HuH-7 (cell line): Measurements from ENCODE around the gene CLEC17A.
"Not testable (repeated sequence)": the region's sequence is repeated elsewhere in the genome, so short reads cannot be mapped to it uniquely, and the experiment has no call there.

Source experiments
- DNase-seq: peaks from one replicate; pipeline ENCODE4 v3.0.0; 2011; ENCODE audit warnings: low spot score

Gene CLEC17A, protein sequence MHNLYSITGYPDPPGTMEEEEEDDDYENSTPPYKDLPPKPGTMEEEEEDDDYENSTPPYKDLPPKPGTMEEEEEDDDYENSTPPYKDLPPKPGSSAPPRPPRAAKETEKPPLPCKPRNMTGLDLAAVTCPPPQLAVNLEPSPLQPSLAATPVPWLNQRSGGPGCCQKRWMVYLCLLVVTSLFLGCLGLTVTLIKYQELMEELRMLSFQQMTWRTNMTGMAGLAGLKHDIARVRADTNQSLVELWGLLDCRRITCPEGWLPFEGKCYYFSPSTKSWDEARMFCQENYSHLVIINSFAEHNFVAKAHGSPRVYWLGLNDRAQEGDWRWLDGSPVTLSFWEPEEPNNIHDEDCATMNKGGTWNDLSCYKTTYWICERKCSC

GRCh38 chr19:14582894-14583340 is at the start of gene CLEC17A:
Gene CLEC17A (plus strand): TSS chr19:14583084. CDS start chr19:14583161, 77 bp downstream.
- DNase-seq: no peak

DNA sequence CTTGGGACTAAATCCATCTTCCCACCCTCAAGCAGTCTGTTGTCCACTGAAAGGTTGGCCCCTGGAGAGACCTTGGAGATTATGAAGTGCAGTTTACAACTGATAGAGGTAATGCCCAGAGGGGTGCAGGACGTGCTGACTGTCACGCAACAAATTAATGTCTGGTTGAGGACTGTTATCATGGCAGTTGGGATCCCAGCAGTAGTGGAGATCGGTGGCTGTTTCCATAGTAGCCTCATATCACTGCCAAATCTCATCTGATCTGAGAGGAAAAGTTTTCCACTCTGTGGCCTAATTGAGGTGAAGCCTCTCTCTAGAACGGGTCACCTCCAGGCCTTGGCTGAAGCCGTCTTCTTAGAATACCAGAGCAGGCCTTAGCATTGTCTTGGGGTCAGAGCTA is 49.4 kb upstream of the CLEC17A start:
- no peak for DNase-seq

- DNase-seq: no peak
These were observed 45.8 kb upstream of the CLEC17A start for GRCh38 chr19:14536926-14537692.

GRCh38 chr19:14540741-14541525 is 42.0 kb upstream of the CLEC17A start:
- DNase-seq: no peak

DNA sequence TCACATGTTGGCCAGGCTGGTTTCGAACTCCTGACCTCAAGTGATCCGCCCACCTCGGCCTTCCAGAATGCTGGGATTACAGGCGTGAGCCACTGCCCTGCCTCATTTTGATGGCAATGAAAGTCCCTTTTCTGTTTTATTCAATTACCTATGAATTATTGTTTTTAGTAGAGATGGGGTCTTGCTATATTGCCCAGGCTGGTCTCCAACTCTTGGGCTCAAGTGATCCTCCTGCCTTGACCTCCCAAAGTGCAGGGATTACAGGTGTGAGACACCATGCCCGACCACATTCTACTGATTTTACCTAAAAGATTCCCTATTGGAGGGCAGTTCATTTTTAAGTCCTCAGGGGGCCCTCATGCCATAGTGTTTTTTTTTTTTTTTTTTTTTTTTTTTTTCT is 40.9 kb upstream of the CLEC17A start:
- DNase-seq: not testable (repeated sequence)

- no peak for DNase-seq
These were observed 40.1 kb upstream of the CLEC17A start for GRCh38 chr19:14542711-14543328.

DNA sequence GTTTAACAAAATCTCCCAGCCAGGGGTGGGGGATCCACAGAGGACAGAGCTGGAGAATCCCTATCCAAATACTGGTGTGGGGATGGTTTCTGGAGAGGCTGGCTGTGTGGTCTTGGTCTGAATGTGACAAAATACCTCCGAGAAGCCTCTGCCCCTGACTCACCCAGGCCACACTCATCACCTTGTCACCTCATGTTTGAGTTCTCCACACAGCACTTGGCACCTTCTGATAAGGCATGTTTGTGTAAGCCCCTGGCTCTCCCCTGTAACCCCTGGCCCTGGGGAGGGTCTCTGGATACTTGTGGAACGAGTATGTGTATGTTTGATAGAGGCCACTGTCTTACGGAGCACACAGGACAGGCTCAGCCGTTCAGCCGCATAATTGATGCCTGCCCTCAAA is 38.8 kb upstream of the CLEC17A start:
- no peak for DNase-seq

DNA sequence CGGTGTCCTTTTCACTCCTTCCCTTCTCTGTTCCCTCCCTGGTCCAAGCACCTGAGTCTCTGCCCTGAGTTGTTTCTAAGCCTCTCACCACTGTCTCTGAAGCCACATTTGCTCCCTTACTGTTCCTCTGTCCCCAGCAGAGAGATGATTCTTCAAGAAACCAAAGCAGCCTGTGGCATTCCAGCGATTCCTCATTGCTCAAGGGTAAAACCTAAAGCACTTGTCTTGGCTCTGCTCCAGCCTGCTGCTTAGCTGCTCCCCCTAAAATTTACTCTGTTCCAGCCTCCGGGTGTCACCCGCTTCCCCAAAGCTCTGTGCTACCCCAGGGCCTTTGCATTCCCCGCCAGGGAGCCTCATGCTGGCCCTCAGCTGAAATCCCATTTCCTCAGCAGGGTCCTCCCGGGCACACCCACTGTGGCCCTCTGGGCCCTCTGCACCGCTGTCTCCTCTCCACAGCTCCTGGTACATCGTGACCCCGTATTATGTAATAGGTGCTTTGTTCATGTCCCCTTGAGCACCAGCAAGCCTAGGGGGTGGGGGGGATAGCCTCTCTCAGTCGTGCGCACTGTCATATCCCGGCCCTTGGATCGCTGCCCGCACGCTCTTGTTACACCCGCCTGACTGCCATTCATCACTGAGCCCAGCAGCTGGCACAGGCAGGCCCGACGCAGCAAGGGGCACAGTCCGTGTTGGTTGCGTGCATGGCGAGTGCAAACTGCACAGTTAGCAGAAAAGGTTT is 37.7 kb upstream of the CLEC17A start:
- no peak for DNase-seq

DNA sequence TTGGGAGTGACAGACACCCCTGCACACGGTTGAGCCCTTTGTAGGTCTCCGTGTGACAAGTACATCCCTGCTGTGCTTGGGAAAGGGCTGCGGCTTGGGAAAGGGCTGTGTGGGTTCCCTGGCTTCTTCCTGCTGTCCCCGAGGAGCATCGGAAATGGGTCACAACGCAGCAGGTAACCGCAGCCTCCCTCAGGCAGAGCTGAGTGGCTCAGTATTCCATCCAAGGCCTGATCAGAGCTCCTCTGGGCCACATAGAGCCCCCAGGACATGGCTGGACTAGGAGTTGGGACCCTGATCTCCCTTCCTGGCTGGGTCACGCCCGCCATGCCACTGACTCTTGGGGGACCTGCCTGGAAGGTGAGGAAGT is 37.2 kb upstream of the CLEC17A start:
- DNase-seq: no peak

DNA sequence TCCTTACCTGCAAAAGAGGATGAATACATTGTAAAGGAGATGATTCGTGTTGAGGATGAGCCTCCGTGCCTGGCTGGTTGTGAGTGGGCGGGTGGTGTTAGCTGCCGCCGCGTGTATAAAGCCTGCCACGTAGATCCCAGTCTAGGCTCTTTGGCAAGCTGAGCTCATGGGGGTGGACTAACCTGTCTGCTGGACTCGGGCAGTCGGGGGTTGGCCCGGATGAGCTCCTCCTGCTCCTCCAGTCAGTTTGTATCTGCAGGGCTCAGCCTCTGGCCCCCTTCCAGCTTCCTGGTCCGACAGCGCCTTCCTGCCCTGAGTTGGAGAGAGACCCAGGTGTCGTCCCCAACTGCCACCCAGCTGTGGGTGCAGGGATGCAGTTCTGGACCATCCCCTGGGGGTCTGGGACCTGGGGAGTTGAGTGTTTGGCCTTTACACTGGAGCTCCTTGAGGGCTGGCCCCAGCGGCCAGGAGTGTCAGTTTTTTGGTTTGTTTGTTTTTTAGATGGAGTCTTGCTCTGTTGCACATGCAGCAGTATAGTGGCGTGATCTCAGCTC is 32.6 kb upstream of the CLEC17A start:
- no peak for DNase-seq

- peak; percentile 91 for DNase-seq
These were observed 31.5 kb upstream of the CLEC17A start for GRCh38 chr19:14551134-14552005.

- DNase-seq: not testable (repeated sequence)
These were observed 30.9 kb upstream of the CLEC17A start for GRCh38 chr19:14552006-14552360.

- DNase-seq: no peak
These were observed 29.6 kb upstream of the CLEC17A start for GRCh38 chr19:14553042-14553938.

DNA sequence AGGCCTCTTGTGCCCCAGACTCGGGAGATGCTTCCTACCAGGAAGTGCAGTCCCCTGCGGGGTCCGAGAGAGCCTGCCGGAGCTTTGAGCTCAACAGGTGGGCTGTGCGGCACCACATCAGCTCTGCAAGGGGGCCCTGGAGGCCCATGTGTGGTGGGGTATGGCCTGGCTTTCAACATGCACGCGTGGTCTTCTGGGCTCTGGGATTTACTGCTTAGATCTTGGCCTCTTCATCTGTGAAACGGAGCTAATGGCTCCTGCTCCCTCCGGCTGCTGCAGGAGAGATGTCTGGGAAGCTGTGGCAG is 29.0 kb upstream of the CLEC17A start:
- no peak for DNase-seq

GRCh38 chr19:14554382-14554812 is 28.5 kb upstream of the CLEC17A start:
- DNase-seq: peak; percentile 27

GRCh38 chr19:14555918-14556661 is 26.8 kb upstream of the CLEC17A start:
- DNase-seq: no peak

GRCh38 chr19:14556662-14557188 is 26.2 kb upstream of the CLEC17A start:
- DNase-seq: peak; percentile 89

GRCh38 chr19:14558370-14559066 is 24.4 kb upstream of the CLEC17A start:
- no peak for DNase-seq
